PC-3 (cell line): ENCODE results near the gene NUCB1. TPM values are rescaled to one million over a fixed set of nuclear protein-coding genes. Genes with fewer than 3 reads are reported as not detected.
"Not testable (repeated sequence)": the region's sequence is repeated elsewhere in the genome, so short reads cannot be mapped to it uniquely, and the experiment has no call there.

Experiments
- ATAC-seq: fragments of 200-7000 bp; cut with Tn5 transposase; 2 replicates; pipeline ENCODE4 v1.9.1; 2020; ENCODE audit warnings: mild to moderate bottlenecking, moderate library complexity
- BruUV-seq: library from RNA; stranded (reverse); fragments of 400-500 nt; replicated peaks from 2 replicates; lab custom pipeline; 2021; lab: Mats Ljungman, UMichigan
- CTCF ChIA-PET: fragments of 300-600 bp; sonication (Branson Sonifier 250); formaldehyde crosslinking; loops from one replicate; lab custom pipeline; 2022; ENCODE audit warnings: antibody characterized with exemption; lab: Charles Lee
- POLR2A ChIA-PET: fragments of 300-600 bp; sonication (Branson Sonifier 250); formaldehyde crosslinking; loops from one replicate; lab custom pipeline; 2022; ENCODE audit warnings: antibody characterized with exemption; ENCODE audit not compliant: unreplicated experiment; lab: Charles Lee
- DNase-seq: peaks from one replicate; pipeline ENCODE4 v3.0.0-alpha.2; 2015
- H2AFZ ChIP-seq: fragments of 300-600 bp; sonication (generic); 2 replicates; pipeline ENCODE4 v1.6.0; 2016; ENCODE audit warnings: antibody characterized with exemption, low read length
- H3F3A ChIP-seq: fragments of 300-600 bp; sonication (generic); one replicate; pipeline ENCODE4 v1.6.0; 2017; ENCODE audit warnings: antibody characterized with exemption, low read length, control low read depth, mild to moderate bottlenecking; ENCODE audit not compliant: unreplicated experiment
- H3K27ac ChIP-seq: fragments of 300-600 bp; sonication (generic); 2 replicates; pipeline ENCODE4 v1.5.1; 2016; ENCODE audit warnings: mild to moderate bottlenecking, low read length
- H3K27me3 ChIP-seq: fragments of 300-600 bp; sonication (generic); 2 replicates; pipeline ENCODE4 v1.6.1; 2016; ENCODE audit warnings: low read length, mixed read lengths
- H3K36me3 ChIP-seq: fragments of 300-600 bp; sonication (generic); 2 replicates; pipeline ENCODE4 v1.6.1; 2016; ENCODE audit warnings: low read depth, mixed run types, low read length, mixed read lengths
- H3K4me1 ChIP-seq: fragments of 300-600 bp; sonication (generic); 2 replicates; pipeline ENCODE4 v1.5.1; 2016; ENCODE audit warnings: low read length; ENCODE audit not compliant: insufficient read depth
- H3K4me2 ChIP-seq: fragments of 300-600 bp; sonication (generic); 2 replicates; pipeline ENCODE4 v1.6.0; 2016; ENCODE audit warnings: low read length
- H3K4me3 ChIP-seq: fragments of 300-600 bp; sonication (generic); 2 replicates; pipeline ENCODE4 v1.5.1; 2016; ENCODE audit warnings: mild to moderate bottlenecking, low read length, mixed read lengths
- H3K79me2 ChIP-seq: fragments of 300-600 bp; sonication (generic); 2 replicates; pipeline ENCODE4 v1.6.1; 2017; ENCODE audit warnings: low read length, mixed read lengths
- H3K9ac ChIP-seq: fragments of 300-600 bp; sonication (generic); 2 replicates; pipeline ENCODE4 v1.6.0; 2016; ENCODE audit warnings: mild to moderate bottlenecking, low read length
- H3K9me2 ChIP-seq: fragments of 300-600 bp; sonication (generic); replicated peaks from 2 replicates; pipeline ENCODE4 v1.6.1; 2016; ENCODE audit warnings: mixed run types, low read length, mixed read lengths
- H3K9me3 ChIP-seq: fragments of 300-600 bp; sonication (generic); 2 replicates; pipeline ENCODE4 v1.6.1; 2016; ENCODE audit warnings: low read length, mixed read lengths
- H4K20me1 ChIP-seq: fragments of 300-600 bp; sonication (generic); 2 replicates; pipeline ENCODE4 v1.6.1; 2016; ENCODE audit warnings: low read length, mixed read lengths
- EZH2 ChIP-seq: fragments of 300-600 bp; sonication (generic); IDR thresholded peaks from one replicate; pipeline ENCODE4 v1.6.1; 2017; ENCODE audit warnings: antibody characterized with exemption, mild to moderate bottlenecking, low read length; ENCODE audit not compliant: unreplicated experiment
- EZH2phosphoT487 ChIP-seq: fragments of 300-600 bp; sonication (generic); IDR thresholded peaks from 2 replicates; pipeline ENCODE4 v1.6.1; 2018; ENCODE audit warnings: mild to moderate bottlenecking, antibody characterized with exemption, low read length, borderline replicate concordance
- intact Hi-C: fragments of 100-400 bp; cut with micrococcal nuclease; formaldehyde crosslinking; loops from 2 replicates; pipeline ENCODE4 v1.9.0; 2023
- total RNA-seq: library from RNA; depleted of rRNA; stranded (reverse); fragments of >200 nt; gene quantifications from 2 replicates; pipeline ENCODE4 v1.2.3, GENCODE V29; 2014
- TF ChIP-seq, protein P1 (sequence below): fragments of 300-600 bp; sonication (generic); conservative IDR thresholded peaks from 2 replicates; pipeline ENCODE4 v1.5.1; 2017; ENCODE audit warnings: antibody characterized with exemption, low read depth, mild to moderate bottlenecking, low read length

Gene NUCB1
- total RNA-seq, 1 experiment from 2014 or later, result 137 TPM

DNA sequence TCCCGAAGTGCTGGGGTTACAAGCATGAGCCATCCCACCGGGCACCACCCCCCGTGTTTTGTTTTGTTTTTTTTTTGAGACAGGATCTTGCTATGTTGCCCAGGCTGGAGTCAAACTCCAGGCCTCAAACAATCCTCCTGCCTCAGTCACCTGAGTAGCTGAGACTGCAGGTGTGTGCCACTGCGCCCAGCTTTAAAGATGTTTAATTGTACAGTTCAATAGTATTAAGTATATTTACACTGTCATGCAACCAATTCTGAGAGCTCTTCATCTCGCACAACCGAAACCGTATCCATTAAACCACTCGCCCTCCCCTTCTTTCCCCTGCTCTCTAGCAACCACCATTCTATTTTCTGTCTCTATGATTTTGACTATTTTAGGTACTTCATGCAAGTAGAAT is 15.6 kb downstream of the NUCB1 start:
- Histone ChIP-seq H2AFZ (no peak overlapping the region), H4K20me1 (no peaks in the 10 kb centered on the region), H3K4me2 (no peak overlapping the region), H3K27me3 (no peaks in the 10 kb centered on the region), H3K9me3 (no peaks in the 10 kb centered on the region), H3K36me3 (no peaks in the 10 kb centered on the region), H3K27ac (no peak overlapping the region), H3K9me2 (no peaks in the 10 kb centered on the region), H3K9ac (no peak overlapping the region), H3K4me1 (no peaks in the 10 kb centered on the region), H3F3A (no peaks in the 10 kb centered on the region), H3K4me3 (no peak overlapping the region), H3K79me2 (no peaks in the 10 kb centered on the region)
- DNase-seq (no peak), ATAC-seq (no peak)
- TF ChIP-seq, protein P1, sequence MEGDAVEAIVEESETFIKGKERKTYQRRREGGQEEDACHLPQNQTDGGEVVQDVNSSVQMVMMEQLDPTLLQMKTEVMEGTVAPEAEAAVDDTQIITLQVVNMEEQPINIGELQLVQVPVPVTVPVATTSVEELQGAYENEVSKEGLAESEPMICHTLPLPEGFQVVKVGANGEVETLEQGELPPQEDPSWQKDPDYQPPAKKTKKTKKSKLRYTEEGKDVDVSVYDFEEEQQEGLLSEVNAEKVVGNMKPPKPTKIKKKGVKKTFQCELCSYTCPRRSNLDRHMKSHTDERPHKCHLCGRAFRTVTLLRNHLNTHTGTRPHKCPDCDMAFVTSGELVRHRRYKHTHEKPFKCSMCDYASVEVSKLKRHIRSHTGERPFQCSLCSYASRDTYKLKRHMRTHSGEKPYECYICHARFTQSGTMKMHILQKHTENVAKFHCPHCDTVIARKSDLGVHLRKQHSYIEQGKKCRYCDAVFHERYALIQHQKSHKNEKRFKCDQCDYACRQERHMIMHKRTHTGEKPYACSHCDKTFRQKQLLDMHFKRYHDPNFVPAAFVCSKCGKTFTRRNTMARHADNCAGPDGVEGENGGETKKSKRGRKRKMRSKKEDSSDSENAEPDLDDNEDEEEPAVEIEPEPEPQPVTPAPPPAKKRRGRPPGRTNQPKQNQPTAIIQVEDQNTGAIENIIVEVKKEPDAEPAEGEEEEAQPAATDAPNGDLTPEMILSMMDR, result no peak
- ChIA-PET CTCF (no interaction called here), POLR2A (no interaction called here)
- intact Hi-C loops, result no loop called here
- BruUV-seq, result no TSS peak

DNA sequence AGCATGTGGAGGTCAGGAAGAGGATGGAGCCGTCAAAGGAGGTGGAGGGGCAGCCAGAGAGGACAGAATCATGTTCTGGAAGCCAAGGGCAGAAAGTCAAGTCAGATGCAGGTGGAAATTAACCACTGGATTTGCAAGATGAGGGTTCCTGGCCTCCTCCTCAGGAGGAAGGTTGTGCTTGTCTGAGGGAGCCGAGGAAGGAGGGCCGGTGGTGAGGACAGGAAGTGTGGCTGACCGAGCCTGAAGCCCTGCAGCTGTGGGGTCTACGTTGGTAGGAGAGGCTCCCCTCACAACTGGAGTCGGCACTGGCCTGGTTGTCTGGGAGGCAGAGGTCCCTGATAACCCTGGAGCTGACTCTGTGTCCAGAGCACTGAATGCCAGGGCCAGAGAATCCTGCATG is 18.0 kb downstream of the NUCB1 start:
- ChIA-PET CTCF (no interaction called here), POLR2A (no interaction called here)
- ATAC-seq, result no peak
- Histone ChIP-seq H3K9me3 (no peaks in the 10 kb centered on the region), H3F3A (no peaks in the 10 kb centered on the region), H3K4me3 (no peak overlapping the region), H3K4me2 (no peak overlapping the region), H3K9me2 (no peaks in the 10 kb centered on the region), H3K27ac (no peak overlapping the region), H4K20me1 (no peaks in the 10 kb centered on the region), H3K9ac (no peak overlapping the region), H3K4me1 (no peaks in the 10 kb centered on the region), H3K79me2 (no peaks in the 10 kb centered on the region), H3K36me3 (no peaks in the 10 kb centered on the region), H3K27me3 (no peaks in the 10 kb centered on the region), H2AFZ (no peak overlapping the region)
- no TSS peak for BruUV-seq
- DNase-seq, result no peak
- TF ChIP-seq, protein P1, result no peak
- TF ChIP-seq EZH2 (no peak), EZH2phosphoT487 (no peak)
- intact Hi-C loops, result no loop called here

DNA sequence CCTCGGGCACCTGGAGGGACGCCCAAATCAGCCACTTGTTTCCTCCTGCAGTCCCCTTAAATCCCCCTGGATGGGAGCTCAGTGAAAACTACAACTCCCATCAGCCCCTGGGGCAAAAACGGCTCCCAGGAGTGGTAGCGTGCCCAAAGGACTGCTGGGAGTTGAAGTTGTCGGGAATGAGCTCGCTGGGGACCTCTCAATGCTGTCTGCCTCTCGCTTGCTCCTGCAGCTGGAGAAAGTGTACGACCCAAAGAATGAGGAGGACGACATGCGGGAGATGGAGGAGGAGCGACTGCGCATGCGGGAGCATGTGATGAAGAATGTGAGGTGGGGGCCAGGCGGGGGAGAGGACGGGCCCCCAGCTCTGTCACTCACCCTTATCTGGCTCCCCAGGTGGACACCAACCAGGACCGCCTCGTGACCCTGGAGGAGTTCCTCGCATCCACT is 18.7 kb downstream of the NUCB1 start:
- DNase-seq, result peak; percentile 15
- intact Hi-C loops, result no loop called here
- no peaks in the 10 kb centered on the region for H3F3A ChIP-seq
- no peak overlapping the region for H3K4me2 ChIP-seq
- BruUV-seq, result no TSS peak
- no peaks in the 10 kb centered on the region for H3K27me3 ChIP-seq
- POLR2A ChIA-PET, result no interaction called here
- H2AFZ ChIP-seq, result no peak overlapping the region
- H3K9me2 ChIP-seq, result no peaks in the 10 kb centered on the region
- no peak for ATAC-seq
- H3K4me3 ChIP-seq, result no peak overlapping the region
- no peaks in the 10 kb centered on the region for H3K4me1 ChIP-seq
- no peak overlapping the region for H3K27ac ChIP-seq
- no peaks in the 10 kb centered on the region for H3K9me3 ChIP-seq
- CTCF ChIA-PET, result no interaction called here
- H3K36me3 ChIP-seq, result no peaks in the 10 kb centered on the region
- H4K20me1 ChIP-seq, result no peaks in the 10 kb centered on the region
- H3K9ac ChIP-seq, result no peak overlapping the region
- no peaks in the 10 kb centered on the region for H3K79me2 ChIP-seq
- TF ChIP-seq, protein P1, result no peak
- TF ChIP-seq EZH2 (no peak), EZH2phosphoT487 (no peak)

DNA sequence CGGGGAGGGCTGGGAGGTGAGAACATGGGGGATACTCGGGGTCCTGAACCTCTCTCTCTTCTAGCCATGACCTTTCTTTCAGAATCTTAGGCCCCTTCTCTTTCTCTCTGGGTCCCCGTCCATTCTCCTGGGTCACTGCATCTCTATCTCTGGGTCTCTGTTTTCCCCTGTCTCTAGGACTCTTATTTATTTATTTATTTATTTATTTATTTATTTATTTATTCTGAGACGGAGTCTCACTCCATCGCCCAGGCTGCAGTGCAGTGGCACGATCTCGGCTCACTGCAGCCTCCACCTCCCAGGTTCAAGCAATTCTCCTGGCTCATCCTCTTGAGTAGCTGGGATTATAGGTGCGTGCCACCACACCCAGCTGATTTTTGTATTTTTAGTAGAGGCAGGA is 19.2 kb downstream of the NUCB1 start:
- H3K4me3 ChIP-seq, H3K36me3 ChIP-seq, ATAC-seq, intact Hi-C loops, H3K27ac ChIP-seq, H3K4me2 ChIP-seq, DNase-seq, H3K27me3 ChIP-seq, POLR2A ChIA-PET, H2AFZ ChIP-seq, CTCF ChIA-PET, H3K9me3 ChIP-seq, H3K4me1 ChIP-seq, H3K9me2 ChIP-seq, H3K9ac ChIP-seq, H3F3A ChIP-seq, BruUV-seq, H3K79me2 ChIP-seq, H4K20me1 ChIP-seq: not testable (repeated sequence)
